PC-3 (cell line): ENCODE measurements around the gene MFSD6L.

Source experiments
- EZH2 ChIP-seq: fragments of 300-600 bp; sonication (generic); IDR thresholded peaks from one replicate; pipeline ENCODE4 v1.6.1; 2017; ENCODE audit warnings: antibody characterized with exemption, mild to moderate bottlenecking, low read length; ENCODE audit not compliant: unreplicated experiment
- TF ChIP-seq, protein P1 (sequence below): fragments of 300-600 bp; sonication (generic); conservative IDR thresholded peaks from 2 replicates; pipeline ENCODE4 v1.5.1; 2017; ENCODE audit warnings: antibody characterized with exemption, low read depth, mild to moderate bottlenecking, low read length

DNA sequence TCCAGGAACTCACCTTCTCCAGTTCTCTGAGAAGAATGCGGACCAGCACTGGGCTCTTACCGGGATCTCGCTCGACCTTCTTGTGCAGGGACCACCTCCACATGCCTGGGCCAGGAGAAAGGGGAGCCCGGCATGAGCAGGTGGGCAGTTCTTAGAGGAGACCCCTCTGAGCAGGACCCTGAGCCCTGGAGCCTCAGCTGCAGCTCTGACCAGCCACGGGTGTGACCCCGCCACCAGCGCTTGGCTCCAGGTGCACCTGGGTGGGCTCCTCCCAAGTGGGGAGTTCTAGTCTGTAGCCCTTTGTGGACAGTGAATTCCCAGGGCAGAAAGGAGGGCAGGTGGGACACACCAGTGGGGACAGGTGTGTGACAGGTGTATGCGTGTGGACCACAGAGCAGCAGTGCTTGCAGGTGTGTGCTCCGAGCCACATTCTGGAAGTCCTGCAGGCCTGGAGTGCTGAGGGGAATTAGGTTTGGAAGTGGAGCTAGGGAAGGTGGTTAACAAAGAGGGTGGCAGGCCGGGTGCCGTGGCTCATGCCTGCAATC is 39.5 kb upstream of the MFSD6L start:
- TF ChIP-seq, protein P1, sequence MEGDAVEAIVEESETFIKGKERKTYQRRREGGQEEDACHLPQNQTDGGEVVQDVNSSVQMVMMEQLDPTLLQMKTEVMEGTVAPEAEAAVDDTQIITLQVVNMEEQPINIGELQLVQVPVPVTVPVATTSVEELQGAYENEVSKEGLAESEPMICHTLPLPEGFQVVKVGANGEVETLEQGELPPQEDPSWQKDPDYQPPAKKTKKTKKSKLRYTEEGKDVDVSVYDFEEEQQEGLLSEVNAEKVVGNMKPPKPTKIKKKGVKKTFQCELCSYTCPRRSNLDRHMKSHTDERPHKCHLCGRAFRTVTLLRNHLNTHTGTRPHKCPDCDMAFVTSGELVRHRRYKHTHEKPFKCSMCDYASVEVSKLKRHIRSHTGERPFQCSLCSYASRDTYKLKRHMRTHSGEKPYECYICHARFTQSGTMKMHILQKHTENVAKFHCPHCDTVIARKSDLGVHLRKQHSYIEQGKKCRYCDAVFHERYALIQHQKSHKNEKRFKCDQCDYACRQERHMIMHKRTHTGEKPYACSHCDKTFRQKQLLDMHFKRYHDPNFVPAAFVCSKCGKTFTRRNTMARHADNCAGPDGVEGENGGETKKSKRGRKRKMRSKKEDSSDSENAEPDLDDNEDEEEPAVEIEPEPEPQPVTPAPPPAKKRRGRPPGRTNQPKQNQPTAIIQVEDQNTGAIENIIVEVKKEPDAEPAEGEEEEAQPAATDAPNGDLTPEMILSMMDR, result no peak
- TF ChIP-seq EZH2, result no peak
